Natural killer cell (primary cell): Measurements from ENCODE around the gene PGAM2. TPM values are rescaled to one million over a fixed set of nuclear protein-coding genes. Genes with fewer than 3 reads are reported as not detected.
A peak's percentile ranks its signal among the peaks of the same experiment; 100 is the strongest.

Source experiments
- ATAC-seq, 3 donors: fragments of 150-1000 bp in 2 of 3; fragments of 200-7000 bp in 1 of 3; cut with Tn5 transposase; 1 replicate in 1 of 3; 2 replicates in 2 of 3; pipeline ENCODE4 v1.10.0; 2021; ENCODE audit warnings: mild to moderate bottlenecking in 2 of 3, moderate library complexity in 2 of 3
- DNase-seq, 2 donors: peaks; one replicate each; pipeline versions ENCODE4 v3.0.0 to v3.0.0-alpha.2; 2013 to 2021; ENCODE audit warnings: mixed read lengths in 1 of 2
- H3K27ac ChIP-seq: one replicate; pipeline ENCODE4 v1.5.1; 2013; ENCODE audit warnings: mild to moderate bottlenecking, low read length
- H3K27me3 ChIP-seq: one replicate; pipeline ENCODE4 v1.6.1; 2013; ENCODE audit warnings: low read length; ENCODE audit not compliant: control insufficient read depth, insufficient read depth
- H3K36me3 ChIP-seq: one replicate; pipeline ENCODE4 v1.6.1; 2013; ENCODE audit warnings: low read length; ENCODE audit not compliant: control insufficient read depth, insufficient read depth
- H3K4me1 ChIP-seq: one replicate; pipeline ENCODE4 v1.6.1; 2013; ENCODE audit warnings: low read length; ENCODE audit not compliant: control insufficient read depth, insufficient read depth
- H3K4me3 ChIP-seq: one replicate; pipeline ENCODE4 v1.5.1; 2013; ENCODE audit warnings: low read length
- H3K9me3 ChIP-seq: one replicate; pipeline ENCODE4 v1.6.1; 2013; ENCODE audit warnings: low read length; ENCODE audit not compliant: control insufficient read depth, insufficient read depth
- H3K27ac Mint-ChIP-seq, 2 donors: one replicate each; pipeline ENCODE4 v1.8.0; 2022; ENCODE audit warnings: mild to moderate bottlenecking in 2 of 2, mixed read lengths in 2 of 2, moderate library complexity in 1 of 2
- H3K27me3 Mint-ChIP-seq, 2 donors: one replicate each; pipeline ENCODE4 v1.8.0; 2022; ENCODE audit warnings: low read depth in 2 of 2, mixed read lengths in 2 of 2
- H3K36me3 Mint-ChIP-seq: one replicate; pipeline ENCODE4 v1.8.0; 2022; ENCODE audit warnings: mixed read lengths
- H3K4me1 Mint-ChIP-seq, 2 donors: one replicate each; pipeline ENCODE4 v1.8.0; 2022; ENCODE audit warnings: mixed read lengths in 2 of 2
- H3K4me3 Mint-ChIP-seq: one replicate; pipeline ENCODE4 v1.8.0; 2022; ENCODE audit warnings: mild to moderate bottlenecking, moderate library complexity, mixed read lengths
- H3K9me3 Mint-ChIP-seq, 2 donors: one replicate each; pipeline ENCODE4 v1.8.0; 2022; ENCODE audit warnings: mixed read lengths in 2 of 2
- WGBS: methylation state at CpG from one replicate; pipeline ENCODE4 v1.1.7; 2013; ENCODE audit warnings: missing lambda C conversion rate; ENCODE audit not compliant: insufficient coverage; 5-methylcytosine and 5-hydroxymethylcytosine counted together
- intact Hi-C: fragments of 100-400 bp; cut with micrococcal nuclease; formaldehyde crosslinking; loops from one replicate; pipeline ENCODE4 v1.14.2; 2022
- total RNA-seq, 4 donors: library from RNA; stranded (reverse); fragments of 120-200 nt in 1 of 4; gene quantifications; one replicate each; pipeline versions ENCODE4 v1.2.3 to v1.2.4, GENCODE V29; 2013 to 2022
- TF ChIP-seq, protein P1 (sequence below): fragments of 200-600 bp; IDR thresholded peaks from one replicate; pipeline ENCODE4 v1.8.0; 2022; ENCODE audit warnings: antibody characterized with exemption

Gene PGAM2
- total RNA-seq, 3 donors from 2014 or later (not counting 1 experiment from before 2014, with no cell fraction given), result 1.0 to 1.9 (median 1.5) TPM

DNA sequence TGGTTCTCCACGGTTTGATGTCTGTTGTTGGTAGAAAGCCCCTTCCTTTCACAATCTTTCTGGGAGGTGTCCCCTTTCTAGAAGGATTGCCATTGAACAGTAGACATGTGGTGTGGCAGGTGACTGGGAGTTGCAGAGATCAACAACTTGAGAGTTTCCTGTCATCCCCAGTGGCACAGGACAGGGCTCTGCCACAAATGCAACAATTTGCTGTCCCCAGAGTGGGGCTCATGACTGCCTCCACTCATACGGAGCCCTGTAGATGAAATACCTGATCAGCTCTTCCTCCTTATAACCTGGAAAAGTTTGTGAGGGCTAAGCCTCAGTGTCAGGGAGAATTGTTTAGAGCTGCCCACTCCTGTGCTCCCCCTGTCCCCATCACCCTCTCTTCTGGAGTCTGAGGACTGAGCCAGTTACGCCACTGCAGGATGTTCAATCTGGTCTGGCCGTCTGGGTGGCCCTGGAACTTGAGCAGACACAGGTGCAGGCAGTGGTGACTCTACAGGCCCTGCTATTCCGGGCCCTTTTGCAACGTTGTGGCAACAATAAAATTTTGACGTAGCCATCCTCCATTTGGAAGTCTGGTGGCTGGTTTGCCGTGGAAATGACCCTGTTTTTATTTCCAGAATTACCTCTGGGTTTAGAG lies 14.3 kb downstream of the PGAM2 start:
- intact Hi-C loops, result no loop called here
- Histone ChIP-seq H3K9me3 (no peaks in the 10 kb centered on the region), H3K27ac (no peak overlapping the region), H3K36me3 (peaks cover 49% of the 10 kb centered on the region), H3K4me1 (peaks cover 38% of the 10 kb centered on the region), H3K27me3 (no peaks in the 10 kb centered on the region), H3K4me3 (no peak overlapping the region)
- Mint-ChIP-seq H3K36me3 (no peaks in the 10 kb centered on the region), H3K9me3 (no peaks in the 10 kb centered on the region), H3K4me3 (no peak overlapping the region), H3K27ac (peak overlapping the region; percentile 40 to 45), H3K4me1 (peaks cover 36 to 47% of the 10 kb centered on the region in 2 donors), H3K27me3 (no peaks in the 10 kb centered on the region)
- DNase-seq (no peak), ATAC-seq (no peak)
- 91% methylated on average over 7 of the region's 8 CpGs for WGBS
- TF ChIP-seq, protein P1, sequence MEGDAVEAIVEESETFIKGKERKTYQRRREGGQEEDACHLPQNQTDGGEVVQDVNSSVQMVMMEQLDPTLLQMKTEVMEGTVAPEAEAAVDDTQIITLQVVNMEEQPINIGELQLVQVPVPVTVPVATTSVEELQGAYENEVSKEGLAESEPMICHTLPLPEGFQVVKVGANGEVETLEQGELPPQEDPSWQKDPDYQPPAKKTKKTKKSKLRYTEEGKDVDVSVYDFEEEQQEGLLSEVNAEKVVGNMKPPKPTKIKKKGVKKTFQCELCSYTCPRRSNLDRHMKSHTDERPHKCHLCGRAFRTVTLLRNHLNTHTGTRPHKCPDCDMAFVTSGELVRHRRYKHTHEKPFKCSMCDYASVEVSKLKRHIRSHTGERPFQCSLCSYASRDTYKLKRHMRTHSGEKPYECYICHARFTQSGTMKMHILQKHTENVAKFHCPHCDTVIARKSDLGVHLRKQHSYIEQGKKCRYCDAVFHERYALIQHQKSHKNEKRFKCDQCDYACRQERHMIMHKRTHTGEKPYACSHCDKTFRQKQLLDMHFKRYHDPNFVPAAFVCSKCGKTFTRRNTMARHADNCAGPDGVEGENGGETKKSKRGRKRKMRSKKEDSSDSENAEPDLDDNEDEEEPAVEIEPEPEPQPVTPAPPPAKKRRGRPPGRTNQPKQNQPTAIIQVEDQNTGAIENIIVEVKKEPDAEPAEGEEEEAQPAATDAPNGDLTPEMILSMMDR, result no peak

DNA sequence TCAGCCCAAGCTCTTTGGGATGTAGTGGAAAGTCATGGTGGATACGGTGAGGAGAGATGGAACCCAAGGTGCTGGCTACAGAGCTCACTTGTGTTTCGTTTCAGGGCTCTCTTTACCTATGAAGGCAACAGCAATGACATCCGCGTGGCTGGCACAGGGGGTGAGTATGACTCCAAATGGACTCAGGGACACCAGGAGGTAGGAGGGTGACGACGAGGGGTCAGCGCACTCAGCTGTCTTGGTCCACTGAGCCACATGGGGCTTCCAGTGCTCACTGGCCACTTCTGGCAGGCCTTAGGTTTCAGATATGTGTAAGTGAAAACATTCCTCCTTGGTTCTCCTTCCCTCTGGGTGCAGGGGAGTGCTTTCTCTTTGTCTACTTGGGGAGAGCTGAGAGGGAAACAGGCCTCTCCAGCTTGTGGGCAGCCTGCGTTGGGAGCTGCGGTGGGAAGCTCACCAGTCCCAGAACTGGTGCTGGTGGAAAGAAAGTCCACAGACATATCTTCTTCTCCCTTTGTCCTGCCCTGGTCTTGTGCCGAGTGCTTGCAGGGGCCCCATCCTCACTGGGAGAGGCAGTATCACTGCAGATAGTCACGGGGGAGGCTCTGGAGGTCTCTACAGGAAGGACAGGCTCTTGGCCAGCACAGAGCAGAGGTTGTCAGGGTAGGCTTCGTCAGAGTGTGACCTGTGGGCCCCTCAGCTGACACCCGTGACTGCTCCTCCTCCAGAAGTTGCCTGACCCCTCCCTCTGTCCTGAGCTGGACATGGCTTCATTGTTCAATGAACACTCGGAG lies 15.0 kb downstream of the PGAM2 start:
- Histone ChIP-seq H3K4me1 (peaks cover 45% of the 10 kb centered on the region), H3K36me3 (peaks cover 48% of the 10 kb centered on the region), H3K27me3 (no peaks in the 10 kb centered on the region), H3K27ac (no peak overlapping the region), H3K9me3 (no peaks in the 10 kb centered on the region), H3K4me3 (no peak overlapping the region)
- Mint-ChIP-seq H3K4me3 (no peak overlapping the region), H3K27me3 (no peaks in the 10 kb centered on the region), H3K27ac (peak overlapping the region; percentile 40 to 87), H3K4me1 (peaks cover 39 to 52% of the 10 kb centered on the region in 2 donors), H3K9me3 (no peaks in the 10 kb centered on the region), H3K36me3 (no peaks in the 10 kb centered on the region)
- no peak for DNase-seq
- intact Hi-C loops, result no loop called here
- ATAC-seq, result no peak
- WGBS, result 95% methylated on average over 14 of the region's 14 CpGs
- TF ChIP-seq, protein P1, result no peak

DNA sequence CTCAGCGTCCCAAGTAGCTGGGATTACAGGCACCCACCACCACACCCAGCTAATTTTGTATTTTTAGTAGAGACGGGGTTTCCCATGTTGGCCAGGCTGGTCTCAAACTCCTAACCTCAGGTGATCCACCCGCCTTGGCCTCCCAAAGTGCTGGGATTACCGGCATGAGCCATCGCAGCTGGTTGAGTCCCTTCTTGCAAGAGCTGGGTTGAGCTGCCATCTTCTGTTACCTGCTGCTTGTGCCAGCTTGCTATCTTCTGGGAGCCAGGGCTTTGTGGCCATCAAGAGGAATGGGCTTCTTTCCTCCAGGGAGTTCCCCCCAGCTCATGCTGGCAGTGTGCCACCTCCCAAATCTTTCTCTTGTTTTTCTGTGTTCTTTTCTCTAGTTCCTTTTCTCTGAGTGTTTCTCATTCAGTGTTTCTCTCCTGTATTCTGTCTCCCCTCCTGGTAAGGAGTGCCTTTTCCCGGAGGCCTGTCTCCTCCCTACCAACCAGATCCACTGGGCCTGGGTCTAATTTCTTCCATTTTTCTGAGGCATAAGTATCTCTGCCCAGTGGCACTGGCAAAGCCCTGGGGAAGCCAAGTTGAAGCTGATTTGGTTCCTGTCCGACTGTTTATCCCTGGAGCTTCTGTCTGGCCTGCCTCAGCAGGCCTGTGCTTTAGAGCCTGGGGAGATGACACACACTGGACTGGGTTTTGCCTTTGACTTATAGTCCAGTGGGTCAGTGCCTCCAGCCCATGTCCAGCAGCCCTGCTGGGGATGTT lies 17.2 kb downstream of the PGAM2 start:
- no peaks in the 10 kb centered on the region for H3K27me3 ChIP-seq
- H3K4me1 Mint-ChIP-seq, result peaks cover 40 to 65% of the 10 kb centered on the region in 2 donors
- WGBS, result 90% methylated on average over 7 of the region's 7 CpGs
- H3K27me3 Mint-ChIP-seq, result no peaks in the 10 kb centered on the region
- H3K4me3 ChIP-seq, result no peak overlapping the region
- H3K27ac ChIP-seq, result no peak overlapping the region
- H3K27ac Mint-ChIP-seq, result peak overlapping the region; percentile 61 to 87
- intact Hi-C loops, result loop anchor here (5.0 kb wide), 1 partner anchor 34 kb away; the partner anchor contains the start of gene POLM
- DNase-seq (no peak), ATAC-seq (no peak)
- TF ChIP-seq, protein P1, result no peak
- H3K4me3 Mint-ChIP-seq, result peak overlapping the region; percentile 21
- H3K4me1 ChIP-seq, result peaks cover 58% of the 10 kb centered on the region
- no peaks in the 10 kb centered on the region for H3K36me3 Mint-ChIP-seq
- no peaks in the 10 kb centered on the region for H3K9me3 Mint-ChIP-seq
- no peaks in the 10 kb centered on the region for H3K9me3 ChIP-seq
- H3K36me3 ChIP-seq, result peaks cover 37% of the 10 kb centered on the region
